ENCODE results near the gene DEPDC1B. TPM values are rescaled to one million over a fixed set of nuclear protein-coding genes. Genes with fewer than 3 reads are reported as not detected.

The DEPDC1B gene
- total and polyA plus RNA-seq, 2 of the 8 experiments (the other 6 are each of a cell fraction or from before 2014, with no cell fraction given): 30.8 to 67.4 TPM

GRCh38 chr5:60586307-60586901 lies 113.6 kb downstream of the DEPDC1B start (continued):
- TF ChIP-seq KDM5A (IDR thresholded peaks at IDR 0.05; ENCODE audit: low read length): no peak
- no peak for TF ChIP-seq EZH2 (IDR thresholded peaks at IDR 0.05; ENCODE audit: low read depth, low read length, severe bottlenecking)
- TF ChIP-seq GTF2F1 (IDR thresholded peaks at IDR 0.05; ENCODE audit: borderline replicate concordance, low read depth, low read length): no peak
- no peak for TF ChIP-seq KDM1A (IDR thresholded peaks at IDR 0.05; ENCODE audit: borderline replicate concordance, low read length)
- TF ChIP-seq SIRT6 (IDR thresholded peaks at IDR 0.05; ENCODE audit: low read length): no peak
- no peak for TF ChIP-seq CBX5 (IDR thresholded peaks at IDR 0.05; ENCODE audit: low read depth, low read length)
- TF ChIP-seq RNF2 (IDR thresholded peaks at IDR 0.05; ENCODE audit: borderline replicate concordance, low read depth, low read length, missing control alignments, poor library complexity, severe bottlenecking): no peak
- TF ChIP-seq ASH2L (IDR thresholded peaks at IDR 0.05; ENCODE audit: low read length): no peak
- no peak for TF ChIP-seq SP4 (IDR thresholded peaks at IDR 0.05; ENCODE audit: low read length)

All from H1 (cell line).